ENCODE results near the gene LRCH3. TPM values are rescaled to one million over a fixed set of nuclear protein-coding genes. Genes with fewer than 3 reads are reported as not detected.

LRCH3 gene
- total RNA-seq = 38.5 and 43.9 TPM in 2 replicates
- polyA plus RNA-seq = 18.0 and 22.5 TPM in 2 replicates

DNA sequence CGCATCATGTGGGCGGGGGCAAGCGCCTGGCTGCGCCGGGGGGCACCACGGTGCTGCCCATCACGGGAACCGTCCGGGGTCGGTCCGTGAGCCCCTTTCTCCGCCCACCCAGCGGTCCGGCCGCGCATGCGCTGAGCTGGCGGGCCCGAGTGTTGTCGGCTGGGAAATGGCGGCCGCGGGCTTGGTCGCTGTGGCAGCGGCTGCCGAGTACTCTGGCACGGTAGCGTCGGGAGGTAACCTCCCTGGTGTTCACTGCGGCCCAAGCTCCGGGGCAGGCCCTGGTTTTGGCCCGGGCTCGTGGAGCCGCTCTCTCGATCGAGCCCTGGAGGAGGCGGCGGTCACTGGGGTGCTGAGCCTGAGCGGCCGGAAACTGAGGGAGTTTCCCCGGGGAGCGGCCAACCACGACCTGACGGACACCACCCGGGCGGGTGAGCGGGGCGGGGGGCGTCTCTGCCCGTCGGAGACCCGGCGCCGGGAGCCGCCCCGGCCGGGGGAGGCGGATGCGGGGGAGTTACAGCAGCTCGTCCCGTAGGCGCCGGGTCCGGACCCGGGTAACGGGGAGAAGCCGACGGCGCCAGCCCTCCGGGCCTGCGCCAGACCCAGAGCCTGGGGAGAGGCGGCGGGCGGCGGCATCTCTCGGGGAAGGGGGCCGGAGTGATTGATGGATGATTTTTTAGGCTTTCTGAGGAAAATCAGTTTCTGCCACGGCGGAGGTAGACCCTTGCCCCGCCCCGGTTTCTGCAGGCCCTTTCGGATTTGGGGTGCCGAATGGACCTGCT lies at the start of gene LRCH3:
Gene LRCH3, plus strand, starts transcription at position 142 of the 779 bp plus-strand sequence. Its CDS starts 25 bp downstream, at position 167.
- peak within 1 kb of the TSS; percentile 99 for H3K27ac ChIP-seq
- peaks cover 50% of the 10 kb centered on the region for H3K79me2 ChIP-seq
- no peaks in the 10 kb centered on the region for H3K9me3 ChIP-seq (ENCODE audit: low read depth)
- peak; percentile 91 for DNase-seq (ENCODE audit: low spot score)
- H3K9me2 ChIP-seq (replicated peaks; ENCODE audit: insufficient read depth) = no peaks in the 10 kb centered on the region
- H4K20me1 ChIP-seq (ENCODE audit: insufficient read depth, poor library complexity, severe bottlenecking) = peaks cover 12% of the 10 kb centered on the region
- WGBS (ENCODE audit: low lambda C conversion rate, missing lambda C conversion rate) = 1% methylated on average over 57 of the region's 83 CpGs
- TF ChIP-seq EZH2 (IDR thresholded peaks at IDR 0.05; ENCODE audit: borderline replicate concordance) = no peak
- TF ChIP-seq EZH2phosphoT487 (IDR thresholded peaks at IDR 0.05; ENCODE audit: low read depth, severe bottlenecking, unreplicated experiment) = no peak
- TF ChIP-seq, protein P1, sequence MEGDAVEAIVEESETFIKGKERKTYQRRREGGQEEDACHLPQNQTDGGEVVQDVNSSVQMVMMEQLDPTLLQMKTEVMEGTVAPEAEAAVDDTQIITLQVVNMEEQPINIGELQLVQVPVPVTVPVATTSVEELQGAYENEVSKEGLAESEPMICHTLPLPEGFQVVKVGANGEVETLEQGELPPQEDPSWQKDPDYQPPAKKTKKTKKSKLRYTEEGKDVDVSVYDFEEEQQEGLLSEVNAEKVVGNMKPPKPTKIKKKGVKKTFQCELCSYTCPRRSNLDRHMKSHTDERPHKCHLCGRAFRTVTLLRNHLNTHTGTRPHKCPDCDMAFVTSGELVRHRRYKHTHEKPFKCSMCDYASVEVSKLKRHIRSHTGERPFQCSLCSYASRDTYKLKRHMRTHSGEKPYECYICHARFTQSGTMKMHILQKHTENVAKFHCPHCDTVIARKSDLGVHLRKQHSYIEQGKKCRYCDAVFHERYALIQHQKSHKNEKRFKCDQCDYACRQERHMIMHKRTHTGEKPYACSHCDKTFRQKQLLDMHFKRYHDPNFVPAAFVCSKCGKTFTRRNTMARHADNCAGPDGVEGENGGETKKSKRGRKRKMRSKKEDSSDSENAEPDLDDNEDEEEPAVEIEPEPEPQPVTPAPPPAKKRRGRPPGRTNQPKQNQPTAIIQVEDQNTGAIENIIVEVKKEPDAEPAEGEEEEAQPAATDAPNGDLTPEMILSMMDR (IDR thresholded peaks at IDR 0.05; ENCODE audit: poor library complexity) = no peak
- H3K4me2 ChIP-seq = peak within 1 kb of the TSS; percentile 75
- peak within 1 kb of the TSS; percentile 89 for H3K4me3 ChIP-seq
- peaks cover 8% of the 10 kb centered on the region for H3K4me1 ChIP-seq (ENCODE audit: insufficient read depth)
- no peaks in the 10 kb centered on the region for H3K27me3 ChIP-seq
- no peaks in the 10 kb centered on the region for H3K36me3 ChIP-seq (replicated peaks; ENCODE audit: insufficient read depth, low read depth)
- H2AFZ ChIP-seq = peak within 1 kb of the TSS; percentile 75

DNA sequence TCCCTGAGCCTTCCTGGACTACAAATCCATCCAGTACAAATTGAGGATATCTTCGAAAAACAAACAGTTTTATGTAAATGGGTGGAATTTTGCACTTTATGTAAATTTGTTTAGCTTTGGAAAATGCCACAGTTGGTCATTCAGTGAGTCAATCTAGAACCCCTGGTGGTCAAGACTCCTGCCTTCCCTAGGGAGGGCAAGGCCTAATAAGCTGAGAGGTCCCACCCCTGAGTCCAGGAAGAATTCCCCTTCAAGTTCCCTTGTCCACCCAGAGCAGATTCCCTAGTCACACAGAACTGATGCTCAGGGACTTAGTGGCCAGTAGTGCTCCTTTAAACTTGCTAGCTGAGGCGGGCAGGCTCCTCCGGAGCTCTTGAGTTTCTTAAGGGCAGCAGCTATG lies 48.3 kb upstream of the LRCH3 start:
- DNase-seq (ENCODE audit: low spot score) = no peak
- Histone ChIP-seq H3K4me3 (no peak overlapping the region), H2AFZ (no peak overlapping the region), H3K79me2 (no peaks in the 10 kb centered on the region), H3K27me3 (no peaks in the 10 kb centered on the region), H3K9me3 (ENCODE audit: low read depth) (no peaks in the 10 kb centered on the region), H4K20me1 (ENCODE audit: insufficient read depth, poor library complexity, severe bottlenecking) (no peaks in the 10 kb centered on the region), H3K36me3 (replicated peaks; ENCODE audit: insufficient read depth, low read depth) (no peaks in the 10 kb centered on the region), H3K9me2 (replicated peaks; ENCODE audit: insufficient read depth) (no peaks in the 10 kb centered on the region), H3K4me2 (no peak overlapping the region), H3K4me1 (ENCODE audit: insufficient read depth) (no peaks in the 10 kb centered on the region), H3K27ac (no peak overlapping the region)
- 80% methylated on average over 3 of the region's 3 CpGs for WGBS (ENCODE audit: low lambda C conversion rate, missing lambda C conversion rate)
- TF ChIP-seq EZH2phosphoT487 (IDR thresholded peaks at IDR 0.05; ENCODE audit: low read depth, severe bottlenecking, unreplicated experiment) = no peak
- TF ChIP-seq, protein P1 (IDR thresholded peaks at IDR 0.05; ENCODE audit: poor library complexity) = no peak
- no peak for TF ChIP-seq EZH2 (IDR thresholded peaks at IDR 0.05; ENCODE audit: borderline replicate concordance)

DNA sequence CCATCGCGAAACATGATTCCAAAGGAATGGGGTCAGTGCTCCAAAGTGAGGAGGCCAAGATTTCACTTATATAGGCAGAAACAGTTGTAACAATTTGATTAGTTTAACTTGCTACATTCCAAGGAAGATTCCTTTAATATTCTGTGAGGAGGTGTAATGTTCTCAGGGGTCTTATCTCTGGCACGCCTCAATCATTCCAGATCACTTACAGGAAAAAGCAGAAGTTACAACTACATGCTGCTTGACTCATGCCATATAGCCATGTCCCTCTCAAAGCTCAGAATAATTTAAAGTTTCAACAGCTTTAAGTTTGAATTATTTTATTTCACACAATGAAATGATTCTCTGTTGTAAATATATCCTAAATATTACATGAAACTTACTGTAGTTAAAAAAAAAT lies 44.8 kb upstream of the LRCH3 start:
- H3K9me2 ChIP-seq (replicated peaks; ENCODE audit: insufficient read depth) = no peaks in the 10 kb centered on the region
- H3K27ac ChIP-seq = no peak overlapping the region
- DNase-seq (ENCODE audit: low spot score) = no peak
- H3K4me1 ChIP-seq (ENCODE audit: insufficient read depth) = no peaks in the 10 kb centered on the region
- WGBS (ENCODE audit: low lambda C conversion rate, missing lambda C conversion rate) = 80% methylated on average over 3 of the region's 3 CpGs
- no peak overlapping the region for H3K4me3 ChIP-seq
- peaks cover 2% of the 10 kb centered on the region for H3K79me2 ChIP-seq
- no peaks in the 10 kb centered on the region for H3K9me3 ChIP-seq (ENCODE audit: low read depth)
- H3K36me3 ChIP-seq (replicated peaks; ENCODE audit: insufficient read depth, low read depth) = no peaks in the 10 kb centered on the region
- H3K27me3 ChIP-seq = no peaks in the 10 kb centered on the region
- TF ChIP-seq EZH2 (IDR thresholded peaks at IDR 0.05; ENCODE audit: borderline replicate concordance) = no peak
- TF ChIP-seq EZH2phosphoT487 (IDR thresholded peaks at IDR 0.05; ENCODE audit: low read depth, severe bottlenecking, unreplicated experiment) = no peak
- TF ChIP-seq, protein P1 (IDR thresholded peaks at IDR 0.05; ENCODE audit: poor library complexity) = no peak
- H3K4me2 ChIP-seq = no peak overlapping the region
- H2AFZ ChIP-seq = no peak overlapping the region
- H4K20me1 ChIP-seq (ENCODE audit: insufficient read depth, poor library complexity, severe bottlenecking) = peaks cover 5% of the 10 kb centered on the region

Data from hepatocyte (in vitro differentiated cells).